GM19043 (cell line): Measurements from ENCODE around the gene ANKRD36.
"Not testable (repeated sequence)": the region's sequence is repeated elsewhere in the genome, so short reads cannot be mapped to it uniquely, and the experiment has no call there.

Experiments used
- ATAC-seq: cut with Tn5 transposase; IDR thresholded peaks from one replicate; pipeline ENCODE4 v1.9.1; 2021; ENCODE audit warnings: low read depth; ENCODE audit not compliant: unreplicated experiment

The ANKRD36 gene

GRCh38 chr2:97112320-97113049, 468 bp upstream of the ANKRD36 start:
- not testable (repeated sequence) for ATAC-seq

GRCh38 chr2:97113882-97114255, 916 bp downstream of the ANKRD36 start:
- not testable (repeated sequence) for ATAC-seq

GRCh38 chr2:97129090-97129489, 16.1 kb downstream of the ANKRD36 start:
- not testable (repeated sequence) for ATAC-seq

- ATAC-seq = not testable (repeated sequence)
These were observed 31.1 kb downstream of the ANKRD36 start for GRCh38 chr2:97144016-97144415.

- not testable (repeated sequence) for ATAC-seq
These were observed 53.6 kb downstream of the ANKRD36 start for GRCh38 chr2:97166548-97166947.

- ATAC-seq = not testable (repeated sequence)
These were observed 55.0 kb downstream of the ANKRD36 start for GRCh38 chr2:97167938-97168337.

GRCh38 chr2:97168583-97168982, 55.6 kb downstream of the ANKRD36 start:
- not testable (repeated sequence) for ATAC-seq

- ATAC-seq = not testable (repeated sequence)
These were observed 67.4 kb downstream of the ANKRD36 start for GRCh38 chr2:97180391-97180790.

GRCh38 chr2:97195349-97195748, 82.4 kb downstream of the ANKRD36 start:
- not testable (repeated sequence) for ATAC-seq

- ATAC-seq = not testable (repeated sequence)
These were observed 84.3 kb downstream of the ANKRD36 start for GRCh38 chr2:97197251-97197650.

GRCh38 chr2:97200887-97201286, 87.9 kb downstream of the ANKRD36 start:
- ATAC-seq = not testable (repeated sequence)

GRCh38 chr2:97202643-97203250, 89.8 kb downstream of the ANKRD36 start:
- not testable (repeated sequence) for ATAC-seq

GRCh38 chr2:97210325-97210724, 97.4 kb downstream of the ANKRD36 start:
- no peak for ATAC-seq

- ATAC-seq = not testable (repeated sequence)
These were observed 102.1 kb downstream of the ANKRD36 start for GRCh38 chr2:97215025-97215424.

GRCh38 chr2:97230848-97231585, 118.1 kb downstream of the ANKRD36 start:
- not testable (repeated sequence) for ATAC-seq

GRCh38 chr2:97232981-97233380, 120.0 kb downstream of the ANKRD36 start:
- not testable (repeated sequence) for ATAC-seq

- ATAC-seq = not testable (repeated sequence)
These were observed 120.8 kb downstream of the ANKRD36 start for GRCh38 chr2:97233660-97234295.

- not testable (repeated sequence) for ATAC-seq
These were observed 148.2 kb downstream of the ANKRD36 start for GRCh38 chr2:97261192-97261591.

GRCh38 chr2:97266449-97266848, 153.5 kb downstream of the ANKRD36 start:
- ATAC-seq = not testable (repeated sequence)

- ATAC-seq = no peak
These were observed 154.6 kb downstream of the ANKRD36 start for GRCh38 chr2:97267411-97268074.
